GM23338 (cell line): ENCODE measurements around the gene DDX60. TPM values are rescaled to one million over a fixed set of nuclear protein-coding genes. Genes with fewer than 3 reads are reported as not detected.

Source experiments
- ATAC-seq: fragments of 200-7000 bp; cut with Tn5 transposase; 3 replicates; pipeline ENCODE4 v1.9.1; 2020
- DNase-seq: peaks from one replicate; pipeline ENCODE4 v3.0.0-alpha.2; 2015; ENCODE audit warnings: low spot score
- H2AFZ ChIP-seq: fragments of 200-600 bp; sonication (generic); 2 replicates; pipeline ENCODE4 v1.8.0; 2016; ENCODE audit warnings: antibody characterized with exemption, mild to moderate bottlenecking, moderate library complexity
- H3F3A ChIP-seq: fragments of 200-600 bp; sonication (generic); replicated peaks from 2 replicates; pipeline ENCODE4 v1.8.0; 2017; ENCODE audit warnings: antibody characterized with exemption, mixed run types, low read depth
- H3K27ac ChIP-seq: fragments of 200-600 bp; sonication (generic); 2 replicates; pipeline ENCODE4 v1.6.1; 2016; ENCODE audit warnings: low read depth
- H3K27me3 ChIP-seq: fragments of 200-600 bp; sonication (generic); 2 replicates; pipeline ENCODE4 v1.8.0; 2016; ENCODE audit warnings: mild to moderate bottlenecking, mixed run types, moderate library complexity; ENCODE audit not compliant: insufficient read depth
- H3K36me3 ChIP-seq: fragments of 200-600 bp; sonication (generic); 2 replicates; pipeline ENCODE4 v1.8.0; 2016; ENCODE audit warnings: mild to moderate bottlenecking; ENCODE audit not compliant: insufficient read depth
- H3K4me1 ChIP-seq: fragments of 200-600 bp; sonication (generic); 2 replicates; pipeline ENCODE4 v1.8.0; 2016; ENCODE audit warnings: mild to moderate bottlenecking, moderate library complexity; ENCODE audit not compliant: insufficient read depth
- H3K4me2 ChIP-seq: fragments of 200-600 bp; sonication (generic); 2 replicates; pipeline ENCODE4 v1.7.1; 2017; ENCODE audit warnings: mixed run types
- H3K4me3 ChIP-seq: fragments of 200-600 bp; sonication (generic); 2 replicates; pipeline ENCODE4 v1.6.1; 2016; ENCODE audit warnings: mixed run types
- H3K79me2 ChIP-seq: fragments of 200-600 bp; sonication (generic); replicated peaks from 2 replicates; pipeline ENCODE4 v1.8.0; 2017; ENCODE audit warnings: mild to moderate bottlenecking; ENCODE audit not compliant: insufficient read depth
- H3K9me2 ChIP-seq: fragments of 200-600 bp; sonication (generic); 2 replicates; pipeline ENCODE4 v1.8.0; 2017; ENCODE audit not compliant: insufficient read depth
- H4K20me1 ChIP-seq: fragments of 200-600 bp; sonication (generic); replicated peaks from 2 replicates; pipeline ENCODE4 v1.8.0; 2017; ENCODE audit warnings: mild to moderate bottlenecking; ENCODE audit not compliant: insufficient read depth
- H3K27ac Mint-ChIP-seq: 2 replicates; pipeline ENCODE4 v1.8.0; 2020; ENCODE audit warnings: inconsistent platforms, mild to moderate bottlenecking, moderate library complexity, mixed read lengths
- H3K27me3 Mint-ChIP-seq: 3 replicates; pipeline ENCODE4 v1.8.0; 2022; ENCODE audit warnings: low read depth, mild to moderate bottlenecking, moderate library complexity, mixed read lengths, inconsistent platforms; ENCODE audit not compliant: insufficient read depth, poor library complexity
- H3K36me3 Mint-ChIP-seq: 3 replicates; pipeline ENCODE4 v1.8.0; 2021; ENCODE audit warnings: low read depth, mild to moderate bottlenecking, inconsistent platforms, moderate library complexity, mixed read lengths
- H3K4me1 Mint-ChIP-seq: 3 replicates; pipeline ENCODE4 v1.8.0; 2020; ENCODE audit warnings: mild to moderate bottlenecking, inconsistent platforms, mixed read lengths
- H3K4me3 Mint-ChIP-seq: 3 replicates; pipeline ENCODE4 v1.8.0; 2021; ENCODE audit warnings: moderate library complexity, mild to moderate bottlenecking, inconsistent platforms, mixed read lengths
- H3K9me3 Mint-ChIP-seq: 3 replicates; pipeline ENCODE4 v1.8.0; 2020; ENCODE audit warnings: moderate library complexity, mild to moderate bottlenecking, inconsistent platforms, mixed read lengths
- CREB1 ChIP-seq: fragments of 250-450 bp; sonication (Bioruptor Pico); IDR thresholded peaks from 2 replicates; pipeline ENCODE4 v1.5.0; 2020; ENCODE audit warnings: low read depth, mild to moderate bottlenecking, moderate library complexity
- CTCF ChIP-seq, 2 experiments: fragments of 200-600 bp in 1 of 2; sonication (generic) in 1 of 2; conservative IDR thresholded peaks; 2 replicates each; pipeline versions ENCODE4 v1.5.1 to v1.6.1; 2016 to 2017; ENCODE audit warnings: antibody characterized with exemption in 2 of 2, low read depth in 2 of 2, mild to moderate bottlenecking in 2 of 2, moderate library complexity in 1 of 2
- ETS1 ChIP-seq: IDR thresholded peaks from 2 replicates; pipeline ENCODE4 v1.6.1; 2016; ENCODE audit warnings: antibody characterized with exemption
- EZH2 ChIP-seq: fragments of 200-600 bp; sonication (generic); IDR thresholded peaks from one replicate; pipeline ENCODE4 v1.8.0; 2017; ENCODE audit warnings: antibody characterized with exemption, mild to moderate bottlenecking, low read depth; ENCODE audit not compliant: unreplicated experiment
- EZH2phosphoT487 ChIP-seq: fragments of 200-600 bp; sonication (generic); IDR thresholded peaks from one replicate; pipeline ENCODE4 v1.8.1; 2018; ENCODE audit warnings: antibody characterized with exemption; ENCODE audit not compliant: unreplicated experiment
- NANOG ChIP-seq: IDR thresholded peaks from 2 replicates; pipeline ENCODE4 v1.6.1; 2016; ENCODE audit warnings: antibody characterized with exemption, borderline replicate concordance
- POLR2AphosphoS5 ChIP-seq: IDR thresholded peaks from 2 replicates; pipeline ENCODE4 v1.6.1; 2016; ENCODE audit warnings: antibody characterized with exemption, low read depth
- STAT1 ChIP-seq: IDR thresholded peaks from one replicate; pipeline ENCODE4 v1.6.1; 2016; ENCODE audit warnings: antibody characterized with exemption; ENCODE audit not compliant: unreplicated experiment
- ZNF462 ChIP-seq: fragments of 250-450 bp; sonication (Bioruptor Pico); IDR thresholded peaks from 2 replicates; pipeline ENCODE4 v1.5.0; 2020; ENCODE audit warnings: mild to moderate bottlenecking, moderate library complexity
- polyA plus RNA-seq: library from polyadenylated mRNA; unstranded; fragments of >200 nt; fragmentation: Nextera tagmentation; extraction: Ambion mirVana; gene quantifications from 2 replicates; pipeline ENCODE4 v1.2.1, GENCODE V29; 2016
- total RNA-seq: library from RNA; depleted of rRNA; stranded (reverse); fragments of >200 nt; shearing (Covaris generic); gene quantifications from 2 replicates; pipeline ENCODE4 v1.2.3, GENCODE V29; 2014

Gene DDX60
- total and polyA plus RNA-seq, 2 experiments from 2014 or later, result 1.0 to 1.4 TPM

- no peaks in the 10 kb centered on the region; the same call in 1 of the 2 replicates for H3K4me1 ChIP-seq
- no peaks in the 10 kb centered on the region for H3K79me2 ChIP-seq
- H3K4me2 ChIP-seq, result no peak overlapping the region
- no peaks in the 10 kb centered on the region; the same call in 1 of the 2 replicates for H3K9me2 ChIP-seq
- no peaks in the 10 kb centered on the region for H3K27me3 Mint-ChIP-seq
- H3K4me3 Mint-ChIP-seq, result no peak overlapping the region
- H3K9me3 Mint-ChIP-seq, result no peaks in the 10 kb centered on the region
- H3K4me1 Mint-ChIP-seq, result no peaks in the 10 kb centered on the region
- no peak for ATAC-seq
- no peak for DNase-seq
- no peak for TF ChIP-seq CTCF (conservative IDR thresholded peaks at IDR 0.05; ENCODE audit: low read depth in 2 of 2)
- no peak for TF ChIP-seq ETS1
- TF ChIP-seq NANOG, result no peak
- TF ChIP-seq CREB1 (CRISPR knock-in tag), result no peak
- no peak for TF ChIP-seq POLR2AphosphoS5
- TF ChIP-seq STAT1, result no peak
- no peak for TF ChIP-seq ZNF462 (CRISPR knock-in tag)
- TF ChIP-seq EZH2phosphoT487, result no peak
- no peak for TF ChIP-seq EZH2
- no peaks in the 10 kb centered on the region for H4K20me1 ChIP-seq
- H3K36me3 ChIP-seq, result no peaks in the 10 kb centered on the region
- no peak overlapping the region for H3K4me3 ChIP-seq
- H3K27ac Mint-ChIP-seq, result no peak overlapping the region
- no peaks in the 10 kb centered on the region for H3F3A ChIP-seq
- no peaks in the 10 kb centered on the region for H3K27me3 ChIP-seq
- H3K36me3 Mint-ChIP-seq, result no peaks in the 10 kb centered on the region
- H2AFZ ChIP-seq, result no peak overlapping the region
- no peak overlapping the region for H3K27ac ChIP-seq
Observed at GRCh38 chr4:168269896-168270295, 48.7 kb downstream of the DDX60 start.
